Right ventricle myocardium inferior (tissue), 1 donor: ENCODE data around the gene KDM8. TPM values are rescaled to one million over a fixed set of nuclear protein-coding genes. Genes with fewer than 3 reads are reported as not detected.
A peak's percentile ranks its signal among the peaks of the same experiment; 100 is the strongest.

Experiments used
- ATAC-seq: fragments of 200-7000 bp; cut with Tn5 transposase; one replicate; pipeline ENCODE4 v1.9.1; 2020; ENCODE audit warnings: mild to moderate bottlenecking, moderate library complexity
- DNase-seq: peaks from one replicate; pipeline ENCODE4 v3.0.0; 2021; ENCODE audit errors: missing footprints
- intact Hi-C: fragments of 100-400 bp; cut with DNase I; formaldehyde crosslinking; loops from one replicate; pipeline ENCODE4 v1.11.0; 2022
- total RNA-seq: library from RNA; stranded (reverse); fragmentation: NEBNext Ultra II Directional; extraction: Animal tissue kit (Norgen Biotek cat#: 25700); gene quantifications from one replicate; pipeline ENCODE4 v1.2.1, GENCODE V29; 2021
- donor health status: DM: no; HTN: yes; CAD: no; lungs with severe emphysema.

The KDM8 gene
- total RNA-seq, 1 donor from 2014 or later, result 3.5 TPM

GRCh38 chr16:27224271-27224737 lies 21.0 kb downstream of the KDM8 start:
- DNase-seq (no peak), ATAC-seq (no peak)
- intact Hi-C loops, result loop anchor here (5.0 kb wide), 1 partner anchor 233 kb away; no protein-coding TSS in a partner anchor

- no peak for DNase-seq
- no peak for ATAC-seq
- intact Hi-C loops, result loop anchor here (5.0 kb wide), 1 partner anchor 232 kb away; no protein-coding TSS in a partner anchor
Observed at GRCh38 chr16:27224741-27225300, 21.5 kb downstream of the KDM8 start.

GRCh38 chr16:27225536-27226360 lies 22.4 kb downstream of the KDM8 start:
- DNase-seq (no peak), ATAC-seq (no peak)
- intact Hi-C loops, result no loop called here

DNA sequence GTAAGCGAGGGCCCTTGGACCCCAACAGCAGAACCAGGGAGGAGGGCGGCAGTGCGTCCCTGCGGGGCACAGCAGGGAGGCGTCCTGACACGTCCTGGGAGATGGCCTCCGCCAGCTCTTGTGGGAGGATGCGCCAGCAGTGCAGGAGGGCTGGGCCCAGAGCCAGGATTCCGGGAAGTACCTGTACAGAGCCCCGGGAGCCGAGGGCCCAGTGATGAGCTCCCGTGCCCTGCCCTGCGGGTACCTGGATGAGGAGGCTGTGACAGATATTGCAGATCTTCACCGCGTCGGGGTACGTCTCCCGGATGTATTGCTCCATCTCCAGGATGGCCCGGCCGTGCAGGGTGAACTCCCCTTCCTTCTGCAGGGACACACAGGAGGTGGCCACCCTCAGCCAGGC lies 23.1 kb downstream of the KDM8 start:
- intact Hi-C loops, result no loop called here
- no peak for ATAC-seq
- DNase-seq, result no peak

GRCh38 chr16:27226976-27227705 lies 23.8 kb downstream of the KDM8 start:
- DNase-seq (no peak), ATAC-seq (no peak)
- intact Hi-C loops, result no loop called here

DNA sequence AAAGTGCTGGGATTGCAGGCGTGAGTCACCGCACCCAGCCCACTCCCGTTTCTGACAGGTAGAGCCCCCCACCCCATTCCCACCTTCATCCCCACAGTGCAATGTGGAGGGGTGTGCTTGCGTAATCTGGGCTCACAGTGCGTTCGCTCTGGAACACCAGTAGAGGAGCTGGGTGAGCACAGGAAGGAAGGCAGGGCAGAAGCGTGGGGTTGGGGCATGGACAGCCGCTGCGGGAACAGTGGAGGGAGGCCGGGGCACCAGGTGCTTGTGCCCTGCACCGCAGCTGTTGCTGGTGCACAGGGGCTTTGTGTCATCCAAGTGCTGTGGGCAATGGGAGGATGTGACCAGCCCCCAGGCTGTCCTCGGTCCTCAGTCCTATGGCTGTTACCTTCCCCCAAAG lies 24.7 kb downstream of the KDM8 start:
- intact Hi-C loops, result no loop called here
- DNase-seq (no peak), ATAC-seq (no peak)

- ATAC-seq (peak; percentile 52), DNase-seq (no peak)
- intact Hi-C loops, result no loop called here
Observed at GRCh38 chr16:27228621-27229501, 25.5 kb downstream of the KDM8 start.

DNA sequence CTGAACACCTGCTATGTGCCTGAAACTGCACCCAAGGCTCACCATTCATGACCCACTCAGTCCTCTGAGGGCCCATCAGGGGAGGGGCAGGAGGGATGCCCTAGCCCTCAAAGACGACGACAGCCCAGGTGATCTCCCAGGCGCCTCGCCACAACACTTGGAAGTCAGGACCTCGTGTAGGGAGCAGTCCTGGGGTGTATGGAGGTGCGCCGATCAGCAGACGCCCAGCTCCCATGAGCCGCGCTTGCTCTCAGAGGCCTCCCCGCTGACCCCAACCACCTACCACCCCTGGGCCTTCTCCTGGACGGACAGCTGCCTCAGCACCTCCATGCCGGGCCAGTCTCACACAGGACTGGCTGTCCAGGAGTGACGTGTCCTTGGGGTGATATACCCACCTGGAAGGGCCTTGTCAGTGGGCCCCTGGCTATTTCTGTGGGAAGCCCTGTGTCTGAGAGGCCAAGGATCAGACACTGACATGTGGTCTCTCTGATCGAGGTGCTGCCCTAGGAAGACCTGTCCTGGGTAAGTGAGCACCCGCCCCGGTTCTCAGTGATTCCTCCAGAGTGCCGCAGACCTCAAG lies 26.7 kb downstream of the KDM8 start:
- DNase-seq (no peak), ATAC-seq (no peak)
- intact Hi-C loops, result loop anchor here (5.0 kb wide), 1 partner anchor 97 kb away; no protein-coding TSS in a partner anchor

- DNase-seq, result no peak
- ATAC-seq, result no peak
- intact Hi-C loops, result loop anchor here (5.0 kb wide), 1 partner anchor 97 kb away; no protein-coding TSS in a partner anchor
Observed at GRCh38 chr16:27230562-27231001, 27.3 kb downstream of the KDM8 start.

DNA sequence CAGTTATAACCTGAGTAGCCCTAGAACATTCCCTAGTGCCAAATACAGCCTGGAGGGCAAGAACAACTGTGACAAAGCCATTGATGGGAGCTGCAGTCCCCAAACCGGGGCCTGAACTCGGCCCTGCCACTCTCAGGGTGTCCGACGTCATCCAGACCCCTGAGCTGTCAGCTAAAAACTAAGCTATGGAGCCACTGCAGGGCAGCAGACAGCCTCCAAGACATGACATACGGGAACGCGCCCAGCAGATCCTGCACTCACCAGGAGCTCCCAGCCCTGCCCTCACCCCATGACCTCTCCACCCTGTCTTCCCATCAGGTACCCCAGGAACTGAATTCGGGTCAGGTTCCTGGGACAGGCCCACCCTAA lies 28.4 kb downstream of the KDM8 start:
- no peak for DNase-seq
- intact Hi-C loops, result loop anchor here (5.0 kb wide), 1 partner anchor 96 kb away; no protein-coding TSS in a partner anchor
- ATAC-seq, result no peak

- ATAC-seq, result no peak
- intact Hi-C loops, result loop anchor here (5.0 kb wide), 1 partner anchor 95 kb away; no protein-coding TSS in a partner anchor
- no peak for DNase-seq
Observed at GRCh38 chr16:27232061-27232900, 29.0 kb downstream of the KDM8 start.

DNA sequence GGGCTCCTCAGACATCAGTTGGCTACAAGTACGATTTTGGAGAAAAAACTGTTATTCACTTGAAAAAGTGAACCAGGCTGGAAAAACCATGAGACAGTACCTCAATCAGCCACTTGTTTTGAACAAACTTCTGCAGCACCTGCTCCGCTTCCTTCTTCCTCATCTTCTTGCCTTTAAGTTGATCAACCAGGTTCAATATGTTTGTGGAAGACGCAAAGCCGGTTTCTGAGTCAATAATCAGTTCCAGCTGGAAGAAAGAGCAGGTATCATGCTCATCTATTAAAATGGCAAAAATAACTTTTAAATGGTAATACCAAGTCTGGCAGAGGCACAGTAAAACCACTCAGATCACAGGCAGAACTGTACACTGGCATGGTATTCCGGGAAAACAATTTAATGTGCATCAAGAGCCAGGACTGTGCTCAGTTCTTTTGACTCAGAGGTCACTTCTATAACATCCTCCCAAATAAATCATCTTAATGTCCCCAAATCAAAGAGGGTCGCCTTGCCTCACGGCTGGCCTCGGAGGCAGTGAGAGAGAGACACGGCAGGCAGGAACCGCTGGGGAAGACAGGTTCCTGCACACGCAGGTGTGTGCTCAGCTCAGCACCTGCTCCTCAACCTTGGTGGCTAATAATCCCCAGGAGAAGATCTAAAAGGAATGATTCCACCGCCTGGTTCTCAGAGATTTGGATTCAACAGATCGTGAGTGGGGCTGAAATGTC lies 29.7 kb downstream of the KDM8 start:
- intact Hi-C loops, result loop anchor here (5.0 kb wide), 1 partner anchor 94 kb away; no protein-coding TSS in a partner anchor
- DNase-seq (no peak), ATAC-seq (no peak)

DNA sequence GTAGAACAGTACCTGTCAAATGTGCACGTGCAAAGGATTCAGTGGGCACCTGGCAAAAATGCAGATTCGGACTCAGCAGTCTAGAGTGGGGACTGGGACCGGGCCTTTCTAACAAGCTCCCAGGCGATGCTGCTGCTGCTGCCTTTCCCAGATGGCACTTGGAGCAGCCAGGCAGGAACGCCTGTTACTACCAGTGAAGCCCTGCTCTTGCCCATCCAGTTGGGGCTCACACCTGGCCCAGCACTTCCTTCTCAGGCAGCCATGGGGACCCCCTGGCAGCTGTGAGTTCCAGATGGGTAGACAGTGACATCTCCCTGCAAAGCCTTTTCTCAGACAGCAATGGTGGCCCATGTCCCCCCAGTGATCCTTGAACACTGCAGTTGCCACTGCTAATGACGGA lies 30.4 kb downstream of the KDM8 start:
- ATAC-seq, result no peak
- intact Hi-C loops, result loop anchor here (2.0 to 5.0 kb wide), 2 partner anchors 94 to 135 kb away; no protein-coding TSS in a partner anchor
- DNase-seq, result no peak

DNA sequence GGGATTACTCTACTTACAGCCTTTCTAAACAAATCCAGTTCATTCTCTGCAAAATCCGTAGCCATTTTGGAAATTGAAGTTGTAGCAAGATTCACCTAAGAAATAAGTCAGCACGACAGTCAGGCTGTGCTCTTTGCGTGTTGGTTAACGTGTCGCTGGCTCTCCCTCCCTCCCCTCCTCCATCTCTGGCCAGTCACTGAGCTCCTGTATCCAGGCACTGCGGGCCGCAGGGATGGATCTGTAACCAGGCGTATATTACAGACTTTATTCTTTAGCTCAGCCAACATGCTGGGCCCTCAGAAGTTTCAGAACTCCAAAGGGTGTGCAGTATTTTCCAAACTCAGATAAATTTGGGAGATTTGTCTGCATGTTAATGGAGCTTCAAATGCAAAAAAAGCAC lies 30.8 kb downstream of the KDM8 start:
- DNase-seq (no peak), ATAC-seq (no peak)
- intact Hi-C loops, result loop anchor here (2.0 to 5.0 kb wide), 2 partner anchors 93 to 135 kb away; no protein-coding TSS in a partner anchor

DNA sequence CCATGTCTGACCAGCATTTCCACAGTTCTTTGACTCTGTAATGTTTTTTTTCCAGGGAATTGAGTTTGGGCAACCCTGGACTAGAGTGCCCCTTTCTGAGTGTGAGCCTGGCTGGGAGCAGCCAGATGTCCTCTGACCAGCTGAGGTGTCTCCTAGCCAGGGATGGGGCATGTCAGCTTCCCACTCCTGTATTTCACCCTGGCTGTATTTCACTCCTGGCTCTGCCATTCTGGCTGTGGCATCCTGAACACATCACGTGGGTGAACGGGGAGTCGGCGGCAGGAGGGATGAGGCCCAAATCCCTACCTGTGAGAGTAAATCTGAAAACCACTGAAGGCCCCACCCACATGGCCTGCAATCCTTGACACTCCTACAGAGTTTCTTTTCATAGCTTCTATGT lies 31.3 kb downstream of the KDM8 start:
- ATAC-seq (no peak), DNase-seq (no peak)
- intact Hi-C loops, result loop anchor here (2.0 to 5.0 kb wide), 2 partner anchors 93 to 134 kb away; no protein-coding TSS in a partner anchor
